ENCODE measurements around the gene RCC2.

- peak; percentile 67 for TF ChIP-seq CTCF (IDR thresholded peaks at IDR 0.05; ENCODE audit: low read length)
- TF ChIP-seq EZH2 (IDR thresholded peaks at IDR 0.05; ENCODE audit: borderline replicate concordance, low read length): no peak
These were observed 33.3 kb downstream of the RCC2 start for GRCh38 chr1:17405898-17406759.

Data from OCI-LY1 (cell line).